Stimulated activated CD8-positive, alpha-beta memory T cell treated with anti-CD3 and anti-CD28 coated beads, Interleukin-12 subunit alpha, Interleukin-12 subunit beta, amount 100 ng/mL, for 1 hour (primary cell): ENCODE measurements around the gene UGT2B11.
"Not testable (repeated sequence)": the region's sequence is repeated elsewhere in the genome, so short reads cannot be mapped to it uniquely, and the experiment has no call there.

Experiments
- DNase-seq: peaks from one replicate; pipeline ENCODE4 v3.0.0-alpha.2; 2020; ENCODE audit warnings: low read depth

UGT2B11 gene

GRCh38 chr4:69169171-69169570, 45.4 kb downstream of the UGT2B11 start:
- DNase-seq, result not testable (repeated sequence)

- DNase-seq, result no peak
These were observed 47.2 kb downstream of the UGT2B11 start for GRCh38 chr4:69167300-69167699.

- not testable (repeated sequence) for DNase-seq
These were observed 48.2 kb downstream of the UGT2B11 start for GRCh38 chr4:69166376-69166775.

DNA sequence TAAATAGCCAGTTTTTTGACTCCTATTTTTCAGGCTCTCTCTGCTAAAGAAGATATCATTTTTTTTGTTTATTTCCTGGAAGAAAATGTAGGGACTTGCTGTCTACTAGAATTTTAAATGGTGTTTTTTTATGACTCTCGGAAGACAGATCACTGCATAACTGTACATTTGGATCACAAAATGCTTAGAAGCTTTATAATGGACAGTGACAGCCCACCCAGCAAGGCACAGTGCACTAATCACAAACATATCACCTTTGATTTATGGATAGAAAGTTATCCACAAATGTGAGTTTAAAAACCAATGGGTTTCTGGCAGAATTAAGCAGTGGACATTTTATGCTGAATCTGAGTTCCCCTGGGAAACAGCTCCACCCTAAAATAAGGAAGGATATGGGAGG, 48.8 kb downstream of the UGT2B11 start:
- DNase-seq, result not testable (repeated sequence)

- no peak for DNase-seq
These were observed 57.6 kb downstream of the UGT2B11 start for GRCh38 chr4:69156913-69157312.

- DNase-seq, result no peak
These were observed 60.5 kb downstream of the UGT2B11 start for GRCh38 chr4:69154021-69154420.
